SH-SY5Y (cell line): ENCODE measurements around the gene NR5A2.

ENCODE experiments used
- GATA2 ChIP-seq: IDR thresholded peaks from 2 replicates; pipeline ENCODE4 v1.6.1; 2011; ENCODE audit warnings: mild to moderate bottlenecking, low read depth, low read length
- GATA3 ChIP-seq: IDR thresholded peaks from 2 replicates; pipeline ENCODE4 v1.6.1; 2011; ENCODE audit warnings: low read depth, mild to moderate bottlenecking, low read length, moderate library complexity

GRCh38 chr1:200038981-200039848, 11.7 kb downstream of the NR5A2 start:
- TF ChIP-seq GATA3 (no peak), GATA2 (no peak)
